Stimulated activated CD8-positive, alpha-beta memory T cell treated with anti-CD3 and anti-CD28 coated beads, Interleukin-15, amount 100 ng/mL, for 48 hours (primary cell): ENCODE results near the gene NCAPG2.
"Not testable (repeated sequence)": the region's sequence is repeated elsewhere in the genome, so short reads cannot be mapped to it uniquely, and the experiment has no call there.

ENCODE experiments used
- DNase-seq, 2 donors: peaks; one replicate each; pipeline ENCODE4 v3.0.0-alpha.2; 2020; ENCODE audit warnings: low read depth in 2 of 2

NCAPG2 gene

GRCh38 chr7:158631574-158632195 is 72.9 kb downstream of the NCAPG2 start:
- DNase-seq, result no peak

GRCh38 chr7:158626289-158626688 is 78.3 kb downstream of the NCAPG2 start:
- not testable (repeated sequence) for DNase-seq

- no peak for DNase-seq
Observed at GRCh38 chr7:158623241-158623640, 81.4 kb downstream of the NCAPG2 start.

- no peak for DNase-seq
Observed at GRCh38 chr7:158620839-158621441, 83.7 kb downstream of the NCAPG2 start.

GRCh38 chr7:158620418-158620817 is 84.2 kb downstream of the NCAPG2 start:
- DNase-seq, result no peak

GRCh38 chr7:158618745-158619140 is 85.9 kb downstream of the NCAPG2 start:
- no peak for DNase-seq

GRCh38 chr7:158617737-158618128 is 86.9 kb downstream of the NCAPG2 start:
- DNase-seq, result no peak

GRCh38 chr7:158616050-158616449 is 88.6 kb downstream of the NCAPG2 start:
- DNase-seq, result no peak

- DNase-seq, result no peak
Observed at GRCh38 chr7:158614700-158615099, 89.9 kb downstream of the NCAPG2 start.

- no peak for DNase-seq
Observed at GRCh38 chr7:158613481-158613880, 91.1 kb downstream of the NCAPG2 start.

GRCh38 chr7:158612546-158612945 is 92.1 kb downstream of the NCAPG2 start:
- no peak for DNase-seq

- DNase-seq, result no peak
Observed at GRCh38 chr7:158611541-158611940, 93.1 kb downstream of the NCAPG2 start.

- DNase-seq, result no peak
Observed at GRCh38 chr7:158609313-158609974, 95.2 kb downstream of the NCAPG2 start.

GRCh38 chr7:158607563-158607962 is 97.0 kb downstream of the NCAPG2 start:
- DNase-seq, result no peak

GRCh38 chr7:158606671-158607424 is 97.8 kb downstream of the NCAPG2 start:
- DNase-seq, result no peak

GRCh38 chr7:158606129-158606528 is 98.5 kb downstream of the NCAPG2 start:
- no peak for DNase-seq

GRCh38 chr7:158603773-158604755 is 100.5 kb downstream of the NCAPG2 start:
- DNase-seq, result no peak

- no peak for DNase-seq
Observed at GRCh38 chr7:158602905-158603772, 101.5 kb downstream of the NCAPG2 start.

GRCh38 chr7:158602041-158602440 is 102.6 kb downstream of the NCAPG2 start:
- DNase-seq, result no peak

GRCh38 chr7:158601090-158601489 is 103.5 kb downstream of the NCAPG2 start:
- no peak for DNase-seq
